SJCRH30 (cell line): ENCODE results near the gene PARN. TPM values are rescaled to one million over a fixed set of nuclear protein-coding genes. Genes with fewer than 3 reads are reported as not detected.
A peak's percentile ranks its signal among the peaks of the same experiment; 100 is the strongest.
"Not testable (repeated sequence)": the region's sequence is repeated elsewhere in the genome, so short reads cannot be mapped to it uniquely, and the experiment has no call there.

Experiments used
- DNase-seq, 2 experiments: peaks; one replicate each; pipeline ENCODE4 v3.0.0-alpha.2; 2015 to 2020
- H3K27ac ChIP-seq: fragments of 250-450 bp; sonication (Bioruptor Pico); 2 replicates; pipeline ENCODE4 v1.5.1; 2020; ENCODE audit warnings: mild to moderate bottlenecking, moderate library complexity
- H3K27me3 ChIP-seq: fragments of 250-450 bp; sonication (Bioruptor Pico); 2 replicates; pipeline ENCODE4 v1.5.1; 2020; ENCODE audit warnings: mild to moderate bottlenecking, moderate library complexity
- H3K36me3 ChIP-seq: fragments of 250-450 bp; sonication (Bioruptor Pico); 2 replicates; pipeline ENCODE4 v1.5.1; 2020; ENCODE audit warnings: mild to moderate bottlenecking, moderate library complexity
- H3K4me1 ChIP-seq: fragments of 250-450 bp; sonication (Bioruptor Pico); 2 replicates; pipeline ENCODE4 v1.5.1; 2020; ENCODE audit warnings: mild to moderate bottlenecking, moderate library complexity
- H3K4me3 ChIP-seq: fragments of 250-450 bp; sonication (Bioruptor Pico); 2 replicates; pipeline ENCODE4 v1.5.1; 2020; ENCODE audit warnings: mild to moderate bottlenecking, moderate library complexity
- H3K9me3 ChIP-seq: fragments of 250-450 bp; sonication (Bioruptor Pico); replicated peaks from 2 replicates; pipeline ENCODE4 v1.5.1; 2020; ENCODE audit warnings: mild to moderate bottlenecking, moderate library complexity
- total RNA-seq: library from RNA; depleted of rRNA; stranded (reverse); fragments of >200 nt; shearing (Covaris generic); gene quantifications from 2 replicates; pipeline ENCODE4 v1.2.3, GENCODE V29; 2014

The PARN gene
- total RNA-seq, 1 experiment from 2014 or later: 31.0 TPM

DNA sequence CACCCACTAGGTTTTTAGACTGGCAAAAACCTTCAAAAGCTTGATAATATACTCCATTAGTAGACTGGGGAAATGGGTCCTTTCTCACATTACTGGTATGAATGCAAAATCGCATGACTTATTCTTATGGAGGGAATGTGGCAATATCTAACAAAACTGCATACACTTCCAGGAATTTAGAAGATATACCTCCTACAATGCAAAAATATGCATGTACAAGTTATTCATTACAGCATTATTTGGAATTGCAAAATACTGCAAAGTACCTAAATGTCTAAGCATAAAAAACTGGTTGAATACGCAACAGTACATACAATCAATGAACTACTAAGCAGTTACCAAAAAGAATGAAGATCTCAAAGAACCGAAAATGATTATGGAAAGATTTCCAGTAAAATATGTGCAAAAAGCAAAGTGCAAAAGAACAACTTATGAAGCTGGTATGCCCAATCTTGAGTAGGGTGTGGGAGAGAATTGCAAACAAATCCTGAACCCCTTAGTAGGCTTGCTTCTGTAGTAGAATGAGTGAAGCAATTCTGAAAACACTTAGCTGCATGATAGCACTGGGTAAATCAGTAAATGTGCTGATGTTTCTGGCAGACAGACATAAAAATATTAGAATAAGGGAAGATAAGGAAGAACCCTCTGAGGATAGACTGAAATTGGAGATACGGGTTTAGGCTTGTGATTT is 180.1 kb downstream of the PARN start:
- DNase-seq: no peak
- H3K9me3 ChIP-seq: no peaks in the 10 kb centered on the region
- no peaks in the 10 kb centered on the region for H3K27me3 ChIP-seq
- H3K4me3 ChIP-seq: no peak overlapping the region
- H3K27ac ChIP-seq: no peak overlapping the region
- H3K36me3 ChIP-seq: no peaks in the 10 kb centered on the region
- H3K4me1 ChIP-seq: peaks cover 28% of the 10 kb centered on the region

DNA sequence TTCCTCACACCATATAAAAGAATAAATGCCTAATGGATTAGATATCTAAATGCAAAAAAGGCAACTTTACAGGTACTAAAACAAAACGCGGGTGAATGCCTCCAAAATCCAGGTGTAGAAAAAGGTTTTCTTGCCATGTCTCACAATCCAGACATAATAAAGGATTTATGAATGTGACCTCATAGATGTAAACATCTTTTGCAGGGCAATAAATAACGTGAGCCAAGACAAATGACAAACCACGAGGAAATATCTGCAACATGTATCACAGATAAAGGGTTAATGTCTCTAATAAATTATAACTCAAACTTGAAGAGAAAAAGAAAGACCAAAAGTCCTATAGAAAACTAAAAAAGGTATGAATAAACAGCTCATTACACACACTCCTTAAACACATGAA is 180.7 kb downstream of the PARN start:
- Histone ChIP-seq H3K27ac (no peak overlapping the region), H3K4me3 (no peak overlapping the region), H3K27me3 (no peaks in the 10 kb centered on the region), H3K4me1 (peaks cover 22% of the 10 kb centered on the region), H3K9me3 (no peaks in the 10 kb centered on the region), H3K36me3 (no peaks in the 10 kb centered on the region)
- no peak for DNase-seq

DNA sequence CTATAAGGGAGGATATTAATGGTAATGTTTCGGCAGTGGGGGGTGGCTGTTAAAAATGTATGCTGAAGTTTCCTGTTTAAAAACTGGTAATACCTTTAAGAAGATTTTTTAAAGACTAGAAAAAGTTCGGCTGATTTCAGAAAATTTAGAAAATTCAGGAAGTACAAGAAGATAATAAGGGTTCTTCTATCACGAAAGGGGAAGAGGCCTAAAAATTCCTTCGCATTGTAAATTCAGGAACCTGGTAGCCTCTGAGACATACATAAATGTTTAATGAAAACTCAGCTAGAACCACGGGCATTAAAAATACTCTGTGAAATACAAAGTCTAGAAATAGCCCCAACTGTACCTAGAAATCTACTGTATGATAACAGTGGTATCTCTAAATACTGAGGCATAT is 181.2 kb downstream of the PARN start:
- DNase-seq: no peak
- H3K4me1 ChIP-seq: peaks cover 17% of the 10 kb centered on the region
- no peak overlapping the region for H3K27ac ChIP-seq
- H3K9me3 ChIP-seq: no peaks in the 10 kb centered on the region
- H3K36me3 ChIP-seq: no peaks in the 10 kb centered on the region
- no peaks in the 10 kb centered on the region for H3K27me3 ChIP-seq
- H3K4me3 ChIP-seq: no peak overlapping the region

DNA sequence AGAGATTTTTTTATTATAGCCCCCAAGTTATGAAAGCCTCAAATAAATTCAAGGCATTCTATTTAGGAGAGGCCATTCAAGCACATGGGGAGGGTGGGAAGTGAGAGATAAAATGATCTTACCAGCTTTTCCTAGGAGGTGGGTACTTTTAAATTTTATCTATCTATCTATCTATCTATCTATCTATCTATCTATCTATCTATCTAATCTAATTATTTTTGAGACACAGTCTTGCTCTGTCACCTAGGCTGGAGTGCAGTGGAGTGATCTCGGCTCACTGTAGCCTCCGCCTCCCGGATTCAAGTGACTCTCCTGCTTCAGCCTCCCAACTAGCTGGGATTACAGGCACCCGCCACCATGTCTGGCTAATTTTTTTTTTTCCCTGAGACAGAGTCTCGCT is 182.3 kb downstream of the PARN start:
- no peaks in the 10 kb centered on the region for H3K9me3 ChIP-seq
- H3K27me3 ChIP-seq: no peaks in the 10 kb centered on the region
- no peak overlapping the region for H3K27ac ChIP-seq
- H3K4me3 ChIP-seq: no peak overlapping the region
- no peak for DNase-seq
- H3K36me3 ChIP-seq: no peaks in the 10 kb centered on the region
- H3K4me1 ChIP-seq: peaks cover 11% of the 10 kb centered on the region; the same call in 1 of the 2 replicates

DNA sequence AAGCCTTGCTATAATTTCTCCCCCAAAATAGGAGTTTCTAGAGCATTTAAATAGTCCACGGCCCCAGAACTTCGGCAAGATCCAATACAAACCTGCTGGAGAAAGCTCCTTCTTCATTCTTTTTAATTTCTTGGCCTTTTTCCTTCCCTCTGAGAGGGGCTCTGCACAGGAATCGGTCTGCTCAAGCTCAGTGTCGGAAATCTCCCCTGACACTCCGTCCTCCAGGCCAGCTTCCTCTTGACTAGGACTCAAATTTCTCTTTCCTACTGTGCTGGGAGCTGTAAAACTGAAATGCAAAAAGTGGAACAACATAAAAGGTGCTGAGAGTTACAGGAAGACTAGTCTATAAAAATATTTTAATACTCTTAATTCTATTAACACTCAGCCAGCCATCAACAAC is 183.3 kb downstream of the PARN start:
- Histone ChIP-seq H3K4me3 (no peak overlapping the region), H3K4me1 (peaks cover 16% of the 10 kb centered on the region), H3K9me3 (no peaks in the 10 kb centered on the region), H3K27me3 (no peaks in the 10 kb centered on the region), H3K27ac (no peak overlapping the region), H3K36me3 (no peaks in the 10 kb centered on the region)
- no peak for DNase-seq

DNA sequence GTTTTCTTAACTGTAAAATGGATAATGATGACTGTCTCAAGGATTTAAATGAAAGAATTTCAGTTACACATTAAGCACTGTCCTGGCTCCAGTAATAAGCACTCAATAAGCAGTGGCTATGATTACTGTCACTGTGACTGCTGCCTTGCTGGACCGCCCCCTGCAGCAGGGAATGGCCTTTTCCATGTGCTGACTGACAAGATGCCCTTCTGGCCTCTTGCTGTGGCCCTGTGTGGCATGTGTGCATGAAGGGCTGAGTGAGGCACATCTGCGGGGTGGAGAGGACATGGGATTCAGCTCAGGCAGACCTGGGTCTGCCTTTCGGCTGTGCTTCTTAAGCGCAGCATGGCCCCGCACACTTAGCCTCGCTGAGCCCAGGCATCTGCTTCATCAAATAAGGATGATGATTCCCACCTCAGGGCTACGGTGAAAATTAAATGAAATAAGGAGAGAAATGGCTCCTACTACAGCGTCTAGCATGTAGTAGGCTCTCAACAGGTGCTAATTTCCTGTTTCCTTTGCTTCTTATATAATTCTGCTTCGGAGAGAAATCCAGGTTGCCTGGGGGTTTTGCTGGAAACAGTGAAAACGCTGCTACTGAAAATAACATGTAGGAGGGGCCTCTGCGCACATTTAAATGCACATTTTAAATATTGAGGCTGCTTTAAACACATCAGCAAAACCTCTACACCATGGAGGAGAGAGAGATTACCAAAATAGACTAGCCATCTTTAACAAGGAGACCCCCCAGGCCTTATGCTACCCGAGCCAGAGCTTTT is 183.9 kb downstream of the PARN start:
- no peaks in the 10 kb centered on the region for H3K9me3 ChIP-seq
- no peaks in the 10 kb centered on the region for H3K36me3 ChIP-seq
- H3K4me1 ChIP-seq: peaks cover 21% of the 10 kb centered on the region
- H3K4me3 ChIP-seq: no peak overlapping the region
- no peak overlapping the region for H3K27ac ChIP-seq
- no peaks in the 10 kb centered on the region for H3K27me3 ChIP-seq
- DNase-seq: no peak

DNA sequence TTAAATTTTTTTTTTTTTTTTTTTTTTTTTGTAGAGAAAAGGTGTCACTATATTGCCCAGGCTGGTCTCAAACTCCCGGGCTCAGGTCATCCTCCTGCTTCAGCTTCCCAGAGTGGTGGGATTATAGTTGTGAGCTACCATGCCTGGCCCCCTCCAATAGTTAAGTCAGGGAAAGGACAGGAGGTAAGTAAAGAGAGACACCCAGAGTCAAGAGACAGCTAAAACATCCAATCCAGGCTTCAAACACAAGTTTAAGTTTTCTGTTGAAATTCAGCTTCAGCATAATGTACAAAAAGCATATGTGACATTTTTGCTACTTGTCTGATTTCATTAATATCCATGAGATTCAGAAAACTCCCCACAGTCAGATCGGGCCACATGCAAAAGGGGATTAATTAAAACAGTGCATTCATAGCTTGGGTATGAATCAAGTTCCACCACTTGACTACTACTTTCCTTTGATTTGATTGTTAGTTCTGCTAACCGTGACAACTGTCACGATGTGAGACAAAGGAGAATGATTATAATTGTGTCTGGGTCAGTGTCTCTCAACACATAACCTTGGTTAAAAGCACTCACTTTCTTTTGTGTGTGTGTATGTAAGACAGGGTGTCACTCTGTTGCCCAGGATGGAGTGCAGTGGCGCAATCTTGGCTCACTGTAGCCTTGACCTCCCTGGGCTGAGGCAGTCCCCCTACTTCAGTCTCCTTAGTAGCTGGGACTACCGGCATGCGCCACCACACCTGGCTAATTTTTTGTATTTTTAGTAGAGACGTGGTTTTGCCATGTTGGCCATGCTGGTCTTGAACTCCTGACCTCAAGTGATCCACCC is 184.9 kb downstream of the PARN start:
- DNase-seq: no peak
- Histone ChIP-seq H3K4me3 (no peak overlapping the region), H3K27ac (no peak overlapping the region), H3K4me1 (peaks cover 27% of the 10 kb centered on the region), H3K36me3 (no peaks in the 10 kb centered on the region), H3K27me3 (no peaks in the 10 kb centered on the region), H3K9me3 (no peaks in the 10 kb centered on the region)

DNA sequence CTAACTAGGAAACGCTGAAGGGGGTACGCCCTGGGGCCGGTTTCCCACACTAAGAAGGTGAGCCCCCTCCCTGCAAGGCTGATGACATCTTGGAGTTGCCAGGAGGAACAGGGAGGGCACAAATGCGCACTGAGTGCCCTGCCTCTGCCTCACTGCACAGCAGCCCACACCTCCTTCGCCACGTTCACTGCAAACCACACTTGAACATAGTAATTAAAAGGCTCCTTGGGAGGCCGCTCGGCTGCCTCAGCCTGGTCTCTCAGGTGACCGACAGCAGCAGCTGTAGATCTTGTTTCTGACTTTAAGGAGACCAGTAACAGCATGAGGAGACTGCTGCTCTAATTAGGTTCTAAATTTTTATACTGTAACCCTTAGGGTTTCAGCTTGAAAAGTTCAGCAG is 188.5 kb downstream of the PARN start:
- H3K27me3 ChIP-seq, H3K9me3 ChIP-seq, H3K36me3 ChIP-seq: not testable (repeated sequence)
- H3K27ac ChIP-seq: peak overlapping the region; percentile 65
- peak overlapping the region; percentile 38 for H3K4me3 ChIP-seq
- peaks cover 44% of the 10 kb centered on the region for H3K4me1 ChIP-seq
- DNase-seq: peak; percentile 76 to 79

DNA sequence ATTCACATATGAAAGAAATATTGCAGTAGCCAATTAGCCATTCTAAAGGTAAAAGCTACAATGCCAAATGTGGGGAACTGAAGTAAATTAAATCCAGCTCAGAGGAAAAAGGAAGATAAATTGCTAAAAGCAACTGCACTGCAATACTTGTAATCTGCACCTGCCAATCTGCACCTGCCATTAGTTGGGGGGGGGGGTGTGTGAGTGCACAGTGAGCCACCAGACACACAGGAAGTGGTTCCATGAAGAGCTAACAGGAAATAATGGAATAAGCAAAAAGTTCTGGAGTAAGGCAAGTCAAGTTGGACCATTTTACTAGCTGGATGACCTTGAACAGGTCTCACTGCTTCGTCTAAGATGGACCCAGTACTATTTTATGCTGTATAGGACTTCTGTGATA is 191.8 kb downstream of the PARN start:
- no peak overlapping the region for H3K27ac ChIP-seq
- H3K4me3 ChIP-seq: no peak overlapping the region
- no peak for DNase-seq
- H3K27me3 ChIP-seq: no peaks in the 10 kb centered on the region
- H3K36me3 ChIP-seq: no peaks in the 10 kb centered on the region
- no peaks in the 10 kb centered on the region for H3K9me3 ChIP-seq
- H3K4me1 ChIP-seq: peaks cover 41% of the 10 kb centered on the region

DNA sequence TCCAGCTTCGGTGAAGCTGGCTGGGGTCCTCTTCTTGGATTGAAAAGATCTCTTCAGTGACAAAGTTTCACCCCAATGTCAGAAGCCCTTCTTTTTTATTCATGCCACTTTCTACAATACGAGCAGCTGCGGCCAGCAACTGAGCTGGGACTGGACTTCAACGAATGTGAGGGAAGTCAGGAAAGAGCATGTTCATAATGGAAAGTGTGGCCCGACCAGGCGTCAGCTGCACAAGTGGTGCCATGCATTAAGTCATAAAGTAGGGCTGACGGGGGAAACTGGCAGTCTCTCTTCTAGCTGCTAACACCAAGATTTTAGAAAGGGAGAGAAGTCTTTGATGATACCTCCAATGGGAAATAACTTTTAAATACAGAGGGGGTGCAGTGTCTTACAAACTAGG is 192.6 kb downstream of the PARN start:
- peak; percentile 21 to 42 for DNase-seq
- no peaks in the 10 kb centered on the region for H3K36me3 ChIP-seq
- H3K27ac ChIP-seq: peak overlapping the region; percentile 88
- H3K4me1 ChIP-seq: peaks cover 41% of the 10 kb centered on the region
- H3K4me3 ChIP-seq: no peak overlapping the region
- no peaks in the 10 kb centered on the region for H3K27me3 ChIP-seq
- no peaks in the 10 kb centered on the region for H3K9me3 ChIP-seq

DNA sequence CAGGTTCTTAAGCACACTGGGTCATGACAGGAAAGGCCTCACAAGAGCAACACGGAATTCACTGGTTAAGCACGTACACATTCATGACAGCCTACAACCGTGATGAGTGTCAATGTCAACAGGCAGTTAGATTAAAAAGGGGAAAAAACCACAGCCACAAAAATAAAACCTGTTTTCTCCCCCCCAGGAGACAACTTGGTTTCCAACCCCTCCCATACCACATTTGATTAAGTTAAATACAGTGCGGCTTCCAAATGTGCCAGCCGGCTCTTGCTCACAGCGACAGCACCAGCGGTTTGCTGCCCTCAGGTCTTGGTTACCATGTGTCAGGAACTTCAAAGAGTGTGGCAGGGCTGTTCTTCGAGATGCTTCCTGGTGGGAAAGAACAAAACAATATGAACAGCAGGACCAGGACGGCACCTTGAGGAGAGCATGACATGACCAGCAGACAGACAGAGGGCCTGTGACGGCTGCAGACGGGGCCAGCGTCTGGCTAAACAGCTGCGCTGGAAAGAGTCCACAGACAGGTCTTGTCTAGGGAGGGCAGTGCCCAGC is 193.6 kb downstream of the PARN start:
- 0 out of 2 replicates have a peak overlapping the region, but pooled peaks have one; percentile 17 for H3K4me3 ChIP-seq
- no peaks in the 10 kb centered on the region for H3K36me3 ChIP-seq
- H3K4me1 ChIP-seq: peaks cover 34% of the 10 kb centered on the region
- peak; percentile 87 to 88 for DNase-seq
- H3K9me3 ChIP-seq: no peaks in the 10 kb centered on the region
- peak overlapping the region; percentile 88 for H3K27ac ChIP-seq
- no peaks in the 10 kb centered on the region for H3K27me3 ChIP-seq

DNA sequence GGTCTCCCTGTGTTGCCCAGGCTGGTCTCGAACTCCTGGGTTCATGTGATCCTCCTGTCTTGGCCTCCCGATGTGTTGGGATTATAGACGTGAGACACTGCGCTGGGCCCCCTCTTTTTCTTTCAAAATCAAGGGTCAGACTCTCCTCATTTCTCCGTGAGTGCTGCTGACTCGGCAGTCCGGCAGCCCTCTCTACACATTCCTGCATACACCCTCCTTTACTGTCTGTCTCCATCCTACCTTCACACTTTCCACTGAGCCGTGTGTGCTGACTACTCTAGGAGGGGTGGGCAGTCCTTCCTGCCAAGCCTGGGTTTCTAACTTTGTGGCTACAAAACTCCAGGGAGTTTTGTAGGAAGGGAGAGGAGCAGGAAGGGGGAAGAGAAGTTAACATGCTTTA is 195.2 kb downstream of the PARN start:
- Histone ChIP-seq H3K27me3 (no peaks in the 10 kb centered on the region), H3K36me3 (no peaks in the 10 kb centered on the region), H3K4me3 (no peak overlapping the region), H3K9me3 (no peaks in the 10 kb centered on the region), H3K4me1 (peaks cover 25% of the 10 kb centered on the region), H3K27ac (no peak overlapping the region)
- DNase-seq: no peak

DNA sequence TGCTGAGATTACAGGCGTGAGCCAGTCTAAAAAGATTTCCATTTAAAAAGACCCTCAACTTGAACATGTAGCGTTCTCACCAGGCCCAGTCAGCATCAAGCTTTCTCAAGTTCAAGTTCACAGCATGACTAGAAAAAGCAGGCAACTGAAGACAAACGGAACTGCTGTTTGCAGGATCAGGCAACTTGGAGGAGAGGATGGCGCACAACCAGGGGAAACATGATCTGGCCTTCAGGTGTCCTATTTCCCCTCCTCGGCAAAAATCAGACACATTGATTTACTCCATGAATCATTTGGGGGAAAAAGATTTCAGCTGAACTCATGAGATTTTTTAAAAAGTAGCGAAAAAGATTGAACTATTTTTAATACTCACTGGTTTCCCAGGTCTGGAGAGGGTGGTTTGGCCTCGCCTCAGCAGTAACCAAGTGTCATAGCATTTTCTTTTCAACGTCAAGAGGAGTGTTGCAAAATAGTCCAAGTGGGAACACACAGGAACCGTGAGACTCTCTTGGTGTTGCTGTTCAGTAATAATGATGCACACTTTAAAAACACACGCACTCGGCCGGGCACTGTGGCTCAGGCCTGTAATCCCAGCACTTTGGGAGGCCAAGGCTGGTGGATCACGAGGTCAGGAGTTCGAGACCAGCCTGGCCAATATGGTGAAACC is 201.0 kb downstream of the PARN start:
- not testable (repeated sequence) for H3K9me3 ChIP-seq, H3K27ac ChIP-seq, H3K27me3 ChIP-seq, H3K36me3 ChIP-seq, H3K4me1 ChIP-seq, DNase-seq, H3K4me3 ChIP-seq

DNA sequence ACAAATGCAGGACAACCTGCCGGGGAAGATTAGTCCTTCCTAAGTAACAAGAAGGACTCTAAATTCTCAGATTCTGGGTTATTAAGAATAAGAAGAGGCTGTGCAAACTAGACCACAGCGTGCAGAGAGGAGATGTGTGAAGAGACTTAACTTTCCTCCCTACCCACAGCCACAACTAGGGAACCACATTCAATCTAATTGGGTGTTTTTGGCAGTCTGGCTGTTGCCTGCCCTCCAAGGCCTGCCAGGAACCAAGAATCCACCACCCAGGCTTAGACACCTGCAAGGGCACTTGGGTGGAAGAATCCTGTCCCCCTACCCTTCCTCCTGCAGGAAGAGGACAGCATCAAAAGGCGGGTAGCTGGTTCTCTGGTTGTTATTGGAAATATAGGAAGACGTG is 202.0 kb downstream of the PARN start:
- Histone ChIP-seq H3K4me1 (no peaks in the 10 kb centered on the region), H3K27me3 (no peaks in the 10 kb centered on the region), H3K27ac (no peak overlapping the region)

More for the DNA sequence above, 202.0 kb downstream of the PARN start:
- DNase-seq: no peak
- Histone ChIP-seq H3K4me3 (no peak overlapping the region), H3K9me3 (no peaks in the 10 kb centered on the region), H3K36me3 (no peaks in the 10 kb centered on the region)
